Measurements from ENCODE around the gene UTS2B.
A peak's percentile ranks its signal among the peaks of the same experiment; 100 is the strongest.
"Not testable (repeated sequence)": the region's sequence is repeated elsewhere in the genome, so short reads cannot be mapped to it uniquely, and the experiment has no call there.

UTS2B gene

GRCh38 chr3:191246034-191246433 lies 84.3 kb downstream of the UTS2B start:
- FAIRE-seq; DNase-seq (ENCODE audit: low spot score): not testable (repeated sequence)

GRCh38 chr3:191244242-191244867 lies 86.0 kb downstream of the UTS2B start:
- FAIRE-seq = peak; percentile 91
- DNase-seq (ENCODE audit: low spot score) = peak; percentile 28

GRCh38 chr3:191240486-191240885 lies 89.8 kb downstream of the UTS2B start:
- DNase-seq (ENCODE audit: low spot score) (no peak), FAIRE-seq (no peak)

GRCh38 chr3:191239407-191240031 lies 90.8 kb downstream of the UTS2B start:
- FAIRE-seq (no peak), DNase-seq (ENCODE audit: low spot score) (no peak)

GRCh38 chr3:191238321-191238817 lies 92.0 kb downstream of the UTS2B start:
- DNase-seq (ENCODE audit: low spot score) (no peak), FAIRE-seq (no peak)

- DNase-seq (ENCODE audit: low spot score) = no peak
- no peak for FAIRE-seq
Observed at GRCh38 chr3:191237047-191237882, 93.1 kb downstream of the UTS2B start.

GRCh38 chr3:191236646-191237045 lies 93.7 kb downstream of the UTS2B start:
- FAIRE-seq (no peak), DNase-seq (ENCODE audit: low spot score) (no peak)

GRCh38 chr3:191235331-191236314 lies 94.7 kb downstream of the UTS2B start:
- DNase-seq (ENCODE audit: low spot score) = no peak
- FAIRE-seq = no peak

GRCh38 chr3:191234216-191234615 lies 96.1 kb downstream of the UTS2B start:
- FAIRE-seq (no peak), DNase-seq (ENCODE audit: low spot score) (no peak)

- FAIRE-seq = no peak
- DNase-seq (ENCODE audit: low spot score) = no peak
Observed at GRCh38 chr3:191227541-191227940, 102.8 kb downstream of the UTS2B start.

GRCh38 chr3:191221638-191222037 lies 108.7 kb downstream of the UTS2B start:
- no peak for DNase-seq (ENCODE audit: low spot score)
- FAIRE-seq = no peak

GRCh38 chr3:191220908-191221307 lies 109.4 kb downstream of the UTS2B start:
- no peak for FAIRE-seq
- no peak for DNase-seq (ENCODE audit: low spot score)

- no peak for FAIRE-seq
- no peak for DNase-seq (ENCODE audit: low spot score)
Observed at GRCh38 chr3:191217301-191217700, 113.0 kb downstream of the UTS2B start.

Measured in RCC 7860 (cell line).